Upper lobe of left lung (tissue), 6 donors: ENCODE results near the gene CHRNB4. TPM values are rescaled to one million over a fixed set of nuclear protein-coding genes. Genes with fewer than 3 reads are reported as not detected.

Experiments
- ATAC-seq, 2 donors: fragments of 200-7000 bp; cut with Tn5 transposase; one replicate each; pipeline ENCODE4 v1.9.1; 2022; ENCODE audit warnings: mild to moderate bottlenecking in 2 of 2, moderate library complexity in 2 of 2; ENCODE audit not compliant: low FRiP score in 2 of 2
- DNase-seq, 2 donors: peaks; one replicate each; pipeline ENCODE4 v3.0.0-alpha.2; 2019 to 2020
- H3K27ac ChIP-seq, 4 donors: fragments of 200-600 bp; sonication (generic); one replicate each; pipeline ENCODE4 v1.5.1; 2016 to 2019
- H3K27me3 ChIP-seq, 4 donors: fragments of 200-600 bp; sonication (generic); one replicate each; pipeline ENCODE4 v1.5.1; 2017 to 2019
- H3K36me3 ChIP-seq, 4 donors: fragments of 200-600 bp; sonication (generic); one replicate each; pipeline ENCODE4 v1.5.1; 2016 to 2019
- H3K4me1 ChIP-seq, 4 donors: fragments of 200-600 bp; sonication (generic); one replicate each; pipeline ENCODE4 v1.5.1; 2018 to 2019
- H3K4me3 ChIP-seq, 4 donors: fragments of 200-600 bp; sonication (generic); one replicate each; pipeline ENCODE4 v1.5.1; 2017 to 2019; ENCODE audit warnings: mild to moderate bottlenecking in 2 of 4, moderate library complexity in 1 of 4
- H3K9me3 ChIP-seq, 4 donors: fragments of 200-600 bp; sonication (generic); one replicate each; pipeline ENCODE4 v1.5.1; 2018 to 2019
- EP300 ChIP-seq, 4 donors: sonication (generic); formaldehyde crosslinking; IDR thresholded peaks; one replicate each; pipeline ENCODE4 v1.5.1; 2017; ENCODE audit warnings: antibody characterized with exemption in 4 of 4, control low read depth in 2 of 4
- POLR2A ChIP-seq, 4 donors: fragments of 450-650 bp; IDR thresholded peaks; one replicate each; pipeline ENCODE4 v1.5.1; 2016 to 2017; ENCODE audit warnings: antibody characterized with exemption in 4 of 4, mild to moderate bottlenecking in 2 of 4
- POLR2AphosphoS5 ChIP-seq, 2 donors: sonication (generic); formaldehyde crosslinking; IDR thresholded peaks; one replicate each; pipeline ENCODE4 v1.5.1; 2017; ENCODE audit warnings: antibody characterized with exemption in 2 of 2
- WGBS, 2 donors: methylation state at CpG; one replicate each; pipeline ENCODE4 v1.1.5; 2017 to 2018; 5-methylcytosine and 5-hydroxymethylcytosine counted together
- total RNA-seq, 6 donors: library from RNA; depleted of rRNA in 4 of 6; stranded (reverse); fragments of >200 nt in 4 of 6; gene quantifications; one replicate each; pipeline versions ENCODE4 v1.1.0 to v1.2.1, GENCODE V29; 2016 to 2021
- TF ChIP-seq, protein P1 (sequence below), 6 experiments: fragments of 450-650 bp in 4 of 6; fragments of 200-600 bp in 2 of 6; sonication (generic) in 2 of 6; IDR thresholded peaks; one replicate each; pipeline ENCODE4 v1.5.1; 2016 to 2019; ENCODE audit warnings: antibody characterized with exemption in 6 of 6
- donor health status: DM: no; HTN: no; CAD: no; lungs with moderate emphysema.
- donor health status: DM: no; HTN: yes; CAD: no; lungs with severe emphysema.

Gene CHRNB4
- total RNA-seq, 6 donors from 2014 or later: not detected

DNA sequence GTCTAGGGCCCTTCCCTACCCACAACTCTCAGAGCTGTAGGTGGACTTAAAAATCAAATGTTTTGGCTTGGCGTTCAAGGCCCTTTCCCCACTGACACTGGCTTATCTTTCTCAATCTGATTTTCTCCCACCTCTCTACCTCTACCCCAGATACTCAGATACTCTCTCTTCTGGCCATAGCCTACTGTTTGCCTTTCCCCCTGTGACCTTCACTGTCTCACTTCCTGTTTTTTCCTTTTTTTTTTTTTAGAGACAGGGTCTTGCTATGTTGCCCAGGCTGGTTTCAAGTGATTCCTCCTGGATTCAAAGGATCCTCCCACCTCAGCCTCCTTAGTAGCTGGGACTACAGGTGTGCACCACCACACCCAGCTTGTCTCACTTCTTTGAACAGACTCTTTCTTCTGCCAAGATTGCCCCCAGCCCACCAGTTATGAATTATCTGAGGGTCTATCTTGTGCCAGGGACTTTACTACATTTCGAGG is 4.6 kb downstream of the CHRNB4 start:
- ATAC-seq (no peak), DNase-seq (no peak)
- 81 to 89% methylated on average over 2 of the region's 2 CpGs for WGBS, 2 donors
- Histone ChIP-seq H3K27me3 (peaks cover 0 to 12% (median 5%) of the 10 kb centered on the region in 4 donors), H3K27ac (no peak overlapping the region), H3K4me1 (peaks cover 8 to 12% (median 10%) of the 10 kb centered on the region in 4 donors), H3K4me3 (no peak overlapping the region), H3K36me3 (no peaks in the 10 kb centered on the region), H3K9me3 (peaks cover 0 to 7% (median 3%) of the 10 kb centered on the region in 4 donors)
- TF ChIP-seq POLR2AphosphoS5 (IDR thresholded peaks at IDR 0.05) (no peak), POLR2A (IDR thresholded peaks at IDR 0.05) (no peak), EP300 (IDR thresholded peaks at IDR 0.05) (no peak)
- TF ChIP-seq, protein P1, sequence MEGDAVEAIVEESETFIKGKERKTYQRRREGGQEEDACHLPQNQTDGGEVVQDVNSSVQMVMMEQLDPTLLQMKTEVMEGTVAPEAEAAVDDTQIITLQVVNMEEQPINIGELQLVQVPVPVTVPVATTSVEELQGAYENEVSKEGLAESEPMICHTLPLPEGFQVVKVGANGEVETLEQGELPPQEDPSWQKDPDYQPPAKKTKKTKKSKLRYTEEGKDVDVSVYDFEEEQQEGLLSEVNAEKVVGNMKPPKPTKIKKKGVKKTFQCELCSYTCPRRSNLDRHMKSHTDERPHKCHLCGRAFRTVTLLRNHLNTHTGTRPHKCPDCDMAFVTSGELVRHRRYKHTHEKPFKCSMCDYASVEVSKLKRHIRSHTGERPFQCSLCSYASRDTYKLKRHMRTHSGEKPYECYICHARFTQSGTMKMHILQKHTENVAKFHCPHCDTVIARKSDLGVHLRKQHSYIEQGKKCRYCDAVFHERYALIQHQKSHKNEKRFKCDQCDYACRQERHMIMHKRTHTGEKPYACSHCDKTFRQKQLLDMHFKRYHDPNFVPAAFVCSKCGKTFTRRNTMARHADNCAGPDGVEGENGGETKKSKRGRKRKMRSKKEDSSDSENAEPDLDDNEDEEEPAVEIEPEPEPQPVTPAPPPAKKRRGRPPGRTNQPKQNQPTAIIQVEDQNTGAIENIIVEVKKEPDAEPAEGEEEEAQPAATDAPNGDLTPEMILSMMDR (IDR thresholded peaks at IDR 0.05): no peak

DNA sequence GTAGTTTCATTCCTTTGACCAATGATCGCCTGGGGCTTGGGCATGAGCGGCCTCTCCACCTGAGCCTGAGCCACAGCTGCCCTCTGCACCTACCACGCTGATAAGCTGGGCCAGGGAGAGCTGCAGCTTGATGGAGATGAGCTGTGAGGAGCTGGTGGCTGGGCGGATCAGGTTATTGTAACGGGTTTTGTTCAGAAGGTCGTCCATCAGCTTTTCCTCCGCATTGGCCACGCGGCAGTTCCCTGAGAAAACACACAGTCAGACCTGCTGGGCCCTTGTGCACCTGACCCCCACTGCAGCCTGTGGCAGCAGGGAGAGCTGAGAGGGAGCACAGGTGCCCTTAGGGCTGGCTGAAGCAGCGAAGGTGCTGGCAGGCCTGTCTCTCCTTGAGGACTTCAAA is 5.7 kb downstream of the CHRNB4 start:
- Histone ChIP-seq H3K4me1 (peaks cover 0 to under 1% (median under 1%) of the 10 kb centered on the region in 4 donors), H3K27ac (no peak overlapping the region), H3K36me3 (no peaks in the 10 kb centered on the region), H3K27me3 (peaks cover 0 to 2% (median under 1%) of the 10 kb centered on the region in 4 donors), H3K4me3 (no peak overlapping the region), H3K9me3 (peaks cover 0 to 7% (median 3%) of the 10 kb centered on the region in 4 donors)
- DNase-seq (no peak), ATAC-seq (no peak)
- no peak for TF ChIP-seq POLR2AphosphoS5 (IDR thresholded peaks at IDR 0.05)
- TF ChIP-seq, protein P1 (IDR thresholded peaks at IDR 0.05): no peak
- TF ChIP-seq EP300 (IDR thresholded peaks at IDR 0.05): no peak
- TF ChIP-seq POLR2A (IDR thresholded peaks at IDR 0.05): no peak
- WGBS, 2 donors: 83 to 84% methylated on average over 3 to 10 of the region's 10 CpGs

DNA sequence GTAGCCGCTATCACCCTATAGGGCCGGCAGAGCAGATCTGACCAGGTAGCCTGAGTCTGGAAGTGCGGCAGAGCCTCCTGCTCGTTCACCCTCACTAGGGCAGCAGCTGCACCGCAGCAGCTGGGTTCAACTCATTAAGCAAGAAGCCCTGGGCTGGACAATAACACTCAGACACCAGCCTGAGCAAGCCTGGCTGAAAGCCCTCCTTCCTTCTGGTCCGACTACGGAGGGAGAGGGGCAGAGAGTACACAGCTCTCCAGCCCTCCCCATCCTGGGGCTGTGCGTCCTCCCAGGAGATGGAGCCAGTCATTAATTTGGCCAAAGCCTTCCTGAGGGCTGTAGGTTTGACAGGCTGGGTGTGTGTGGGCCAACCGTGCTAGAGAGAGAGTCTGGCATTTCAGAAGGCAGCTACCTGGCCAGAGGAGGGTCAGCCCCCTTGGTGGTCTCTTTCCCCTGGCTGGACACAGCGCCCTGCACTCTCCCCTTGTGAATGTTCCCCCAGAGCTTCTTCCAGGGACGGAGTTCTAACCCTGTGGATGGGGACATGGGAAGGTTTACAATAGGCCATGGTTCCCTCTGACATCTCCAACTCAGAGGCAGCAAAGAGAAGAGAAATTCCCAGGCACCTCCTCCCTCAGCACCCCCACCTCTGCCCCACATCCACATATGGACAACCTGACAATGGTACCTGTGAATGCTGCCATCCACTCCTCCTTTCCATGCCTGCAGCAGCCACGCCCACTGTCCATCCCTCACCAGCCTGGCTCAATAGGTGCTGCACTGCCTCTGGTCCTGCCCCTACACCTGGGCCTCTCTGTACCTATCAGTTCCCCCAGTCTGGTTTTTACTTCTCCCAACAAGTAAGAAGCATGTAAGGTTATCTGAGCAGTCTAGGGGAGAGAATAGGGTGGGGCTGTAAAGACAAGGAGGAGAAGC is 6.5 kb downstream of the CHRNB4 start:
- no peaks in the 10 kb centered on the region for H3K27me3 ChIP-seq
- 74 to 92% methylated on average over 8 to 12 of the region's 12 CpGs for WGBS, 2 donors
- H3K27ac ChIP-seq: no peak overlapping the region
- TF ChIP-seq POLR2A (IDR thresholded peaks at IDR 0.05) (no peak), EP300 (IDR thresholded peaks at IDR 0.05) (no peak)
- DNase-seq (no peak), ATAC-seq (no peak)
- H3K36me3 ChIP-seq: no peaks in the 10 kb centered on the region
- H3K9me3 ChIP-seq: peaks cover 0 to 7% (median 3%) of the 10 kb centered on the region in 4 donors
- H3K4me1 ChIP-seq: no peaks in the 10 kb centered on the region
- no peak overlapping the region for H3K4me3 ChIP-seq

DNA sequence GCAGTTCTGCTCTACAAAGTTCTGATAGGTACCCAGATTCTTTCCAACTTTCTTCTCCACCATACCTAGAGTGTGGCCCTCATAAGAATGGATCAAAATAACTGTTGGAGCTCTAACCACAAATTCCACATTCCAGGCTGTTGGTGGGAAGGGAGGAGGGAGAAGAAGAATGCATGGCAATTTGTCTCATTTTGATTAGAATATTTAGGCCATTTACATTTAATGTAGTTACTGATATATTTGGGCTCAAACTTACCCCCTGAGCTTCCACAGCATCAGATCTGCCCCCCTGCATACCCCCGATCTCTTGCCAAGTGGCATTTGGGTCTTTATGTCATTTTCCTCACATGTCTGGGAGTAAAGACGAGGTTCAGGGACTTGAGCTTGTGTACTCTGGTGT is 7.7 kb downstream of the CHRNB4 start:
- H3K9me3 ChIP-seq: peaks cover 0 to 7% (median 3%) of the 10 kb centered on the region in 4 donors
- H3K4me3 ChIP-seq: no peak overlapping the region
- TF ChIP-seq EP300 (IDR thresholded peaks at IDR 0.05) (no peak), POLR2AphosphoS5 (IDR thresholded peaks at IDR 0.05) (no peak), POLR2A (IDR thresholded peaks at IDR 0.05) (no peak)
- TF ChIP-seq, protein P1 (IDR thresholded peaks at IDR 0.05): no peak
- DNase-seq (no peak), ATAC-seq (no peak)
- H3K4me1 ChIP-seq: no peaks in the 10 kb centered on the region
- H3K27ac ChIP-seq: no peak overlapping the region
- no peaks in the 10 kb centered on the region for H3K36me3 ChIP-seq
- no peaks in the 10 kb centered on the region for H3K27me3 ChIP-seq
- WGBS, 2 donors: 94 to 100% methylated on average over 2 of the region's 2 CpGs

DNA sequence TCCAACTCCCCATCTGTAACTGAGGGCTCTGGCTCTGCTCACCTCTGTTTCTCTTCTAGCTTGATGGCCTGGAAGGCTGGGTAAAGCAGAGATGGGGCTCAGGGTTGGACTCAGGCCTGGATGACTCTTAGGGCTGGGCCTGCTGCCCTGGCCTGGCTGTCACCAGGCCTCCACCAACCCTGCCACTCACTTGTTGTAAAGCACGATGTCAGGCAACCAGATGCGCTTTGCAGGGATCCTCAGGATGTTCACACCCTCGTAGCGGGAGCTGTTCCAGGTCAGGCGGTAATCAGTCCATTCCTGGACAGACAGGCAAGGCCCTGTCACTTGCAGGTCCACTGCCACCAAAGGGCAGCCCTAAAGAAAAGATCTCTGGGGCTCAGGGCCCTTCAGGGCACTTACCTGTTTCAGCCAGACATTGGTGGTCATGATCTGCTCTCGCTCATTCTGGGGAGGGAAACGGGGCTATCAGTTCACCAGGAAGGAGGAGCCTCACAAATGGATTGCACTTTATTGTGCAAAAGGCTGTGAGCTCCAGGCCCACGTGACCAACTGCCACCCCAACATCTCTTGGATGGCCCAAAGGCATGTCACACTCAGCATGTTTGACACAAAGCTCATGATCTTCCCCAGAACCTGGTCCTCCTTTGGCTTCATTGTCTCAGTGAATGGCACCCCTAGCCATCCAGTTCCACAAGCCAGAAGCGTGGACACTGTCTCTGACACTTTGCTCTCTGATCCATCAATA is 9.9 kb downstream of the CHRNB4 start:
- Histone ChIP-seq H3K9me3 (peaks cover 0 to 7% (median 3%) of the 10 kb centered on the region in 4 donors), H3K27ac (no peak overlapping the region), H3K36me3 (no peaks in the 10 kb centered on the region), H3K4me1 (no peaks in the 10 kb centered on the region), H3K27me3 (no peaks in the 10 kb centered on the region), H3K4me3 (no peak overlapping the region)
- DNase-seq (no peak), ATAC-seq (no peak)
- TF ChIP-seq POLR2A (IDR thresholded peaks at IDR 0.05): no peak
- no peak for TF ChIP-seq POLR2AphosphoS5 (IDR thresholded peaks at IDR 0.05)
- no peak for TF ChIP-seq EP300 (IDR thresholded peaks at IDR 0.05)
- TF ChIP-seq, protein P1 (IDR thresholded peaks at IDR 0.05): no peak
- WGBS, 2 donors: 54 to 87% methylated on average over 3 to 9 of the region's 9 CpGs
